Activated T-cell treated with anti-CD3 and anti-CD28 coated beads, Interleukin-2, amount 50 U/mL, for 72 hours (primary cell): ENCODE measurements around the gene KCNH2. TPM values are rescaled to one million over a fixed set of nuclear protein-coding genes. Genes with fewer than 3 reads are reported as not detected.

Source experiments
- ATAC-seq, 2 donors: fragments of 150-1000 bp; cut with Tn5 transposase; replicated peaks in 1 of 2; 2 replicates each; pipeline ENCODE4 v1.10.0; 2021; ENCODE audit warnings: moderate library complexity in 2 of 2, mild to moderate bottlenecking in 1 of 2
- DNase-seq, 2 donors: peaks; one replicate each; pipeline ENCODE4 v3.0.0; 2021 to 2022; ENCODE audit warnings: mixed read lengths in 1 of 2
- H3K27ac Mint-ChIP-seq: one replicate; pipeline ENCODE4 v1.8.0; 2022; ENCODE audit warnings: mild to moderate bottlenecking, moderate library complexity, mixed read lengths
- H3K27me3 Mint-ChIP-seq: one replicate; pipeline ENCODE4 v1.8.0; 2022; ENCODE audit warnings: low read depth, mixed read lengths
- H3K36me3 Mint-ChIP-seq, 2 donors: one replicate each; pipeline ENCODE4 v1.8.0; 2022; ENCODE audit warnings: mixed read lengths in 2 of 2, mild to moderate bottlenecking in 1 of 2; ENCODE audit not compliant: insufficient read depth in 2 of 2
- H3K4me1 Mint-ChIP-seq: one replicate; pipeline ENCODE4 v1.8.0; 2022; ENCODE audit warnings: low read depth, mixed read lengths
- H3K4me3 Mint-ChIP-seq, 2 donors: one replicate each; pipeline ENCODE4 v1.8.0; 2022; ENCODE audit warnings: mild to moderate bottlenecking in 2 of 2, mixed read lengths in 2 of 2, moderate library complexity in 2 of 2
- H3K9me3 Mint-ChIP-seq, 2 donors: one replicate each; pipeline ENCODE4 v1.8.0; 2022; ENCODE audit warnings: mixed read lengths in 2 of 2
- total RNA-seq, 2 donors: library from RNA; stranded (reverse); gene quantifications; one replicate each; pipeline ENCODE4 v1.2.3, GENCODE V29; 2022

KCNH2 gene
- total RNA-seq, 2 donors from 2014 or later: 0.72 to 0.77 TPM

DNA sequence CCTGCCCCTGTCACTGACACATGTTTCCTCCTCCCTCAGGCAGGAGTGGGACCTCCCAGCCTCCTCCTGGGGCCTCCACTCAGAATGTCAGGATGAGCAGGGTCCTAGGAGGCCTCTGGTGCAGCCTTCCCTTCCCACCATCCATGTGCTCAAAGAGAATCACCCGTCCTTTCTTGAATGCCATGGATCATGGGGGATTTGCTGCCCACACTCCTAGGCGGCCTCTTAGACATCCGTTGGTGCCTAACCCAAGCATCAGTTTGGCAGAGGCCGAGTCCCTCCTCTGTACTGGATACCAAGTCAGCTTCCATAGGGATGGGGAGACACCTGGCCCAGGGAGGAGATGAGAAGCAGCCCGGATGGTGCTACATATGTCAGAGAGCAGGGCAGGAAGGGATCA is 19.7 kb upstream of the KCNH2 start:
- no peak for ATAC-seq
- Mint-ChIP-seq H3K4me3 (no peak overlapping the region), H3K4me1 (peaks cover 12% of the 10 kb centered on the region), H3K27me3 (no peaks in the 10 kb centered on the region), H3K27ac (no peak overlapping the region), H3K36me3 (no peaks in the 10 kb centered on the region), H3K9me3 (no peaks in the 10 kb centered on the region)
- no peak for DNase-seq

- Mint-ChIP-seq H3K36me3 (peaks cover 0 to 1% of the 10 kb centered on the region in 2 donors), H3K4me3 (peak overlapping the region in 1 of 2 donors; percentile 67), H3K27ac (no peak overlapping the region), H3K9me3 (peaks cover 0 to 2% of the 10 kb centered on the region in 2 donors), H3K27me3 (no peaks in the 10 kb centered on the region), H3K4me1 (peaks cover 12% of the 10 kb centered on the region)
- DNase-seq (no peak), ATAC-seq (no peak)
These were observed 19.0 kb upstream of the KCNH2 start for GRCh38 chr7:150997075-150997511.

GRCh38 chr7:150996376-150997074 is 18.4 kb upstream of the KCNH2 start:
- Mint-ChIP-seq H3K4me3 (peak overlapping the region; percentile 27 to 67), H3K27me3 (no peaks in the 10 kb centered on the region), H3K4me1 (peaks cover 12% of the 10 kb centered on the region), H3K9me3 (peaks cover 0 to 2% of the 10 kb centered on the region in 2 donors), H3K36me3 (peaks cover 0 to 1% of the 10 kb centered on the region in 2 donors), H3K27ac (no peak overlapping the region)
- no peak for ATAC-seq
- DNase-seq: no peak

- DNase-seq (no peak), ATAC-seq (no peak)
- Mint-ChIP-seq H3K36me3 (peaks cover 9 to 12% of the 10 kb centered on the region in 2 donors), H3K4me3 (peak overlapping the region; percentile 22 to 34), H3K27me3 (no peaks in the 10 kb centered on the region), H3K27ac (no peak overlapping the region), H3K4me1 (peaks cover 12% of the 10 kb centered on the region), H3K9me3 (peaks cover 8 to 11% of the 10 kb centered on the region in 2 donors)
These were observed 16.9 kb upstream of the KCNH2 start for GRCh38 chr7:150994838-150995510.

DNA sequence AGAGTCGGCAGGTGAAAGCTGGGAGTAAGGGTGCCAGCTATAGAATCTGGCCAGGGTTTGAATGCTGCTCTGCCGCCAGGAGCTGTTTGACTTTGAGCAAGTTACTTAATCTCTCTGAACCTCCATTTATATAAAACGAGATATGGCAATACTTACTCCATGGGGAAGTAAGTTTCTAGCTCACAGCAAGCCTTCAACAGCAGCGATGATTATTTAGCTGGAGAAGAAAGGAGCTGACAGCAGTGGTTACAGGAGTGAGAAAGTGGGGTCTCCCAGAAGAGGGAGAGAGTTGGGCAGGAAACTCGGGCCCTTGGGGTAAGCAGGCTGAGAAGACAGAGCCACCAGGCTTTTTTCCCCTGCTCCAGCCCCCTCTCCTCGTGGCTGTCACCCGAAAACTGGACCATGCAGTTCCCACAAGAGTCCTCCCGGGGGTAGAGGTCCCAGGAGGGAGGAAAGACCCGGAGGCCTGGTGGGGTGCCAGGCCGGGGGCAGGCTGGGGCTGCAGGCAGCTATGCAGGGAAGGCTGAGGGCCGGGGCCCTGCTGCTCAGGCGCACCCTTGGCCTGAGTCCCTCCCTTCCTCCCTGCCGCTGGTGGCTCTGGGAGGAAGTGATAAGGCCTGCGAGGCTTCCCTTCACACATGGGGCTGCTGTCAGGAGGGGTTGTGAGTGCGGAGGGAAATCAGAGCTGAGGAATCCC is 16.2 kb upstream of the KCNH2 start:
- H3K36me3 Mint-ChIP-seq: peaks cover 10 to 13% of the 10 kb centered on the region in 2 donors
- ATAC-seq (peak; percentile 46 to 74), DNase-seq (no peak)
- H3K4me1 Mint-ChIP-seq: peaks cover 12% of the 10 kb centered on the region
- no peaks in the 10 kb centered on the region for H3K27me3 Mint-ChIP-seq
- peaks cover 8 to 12% of the 10 kb centered on the region in 2 donors for H3K9me3 Mint-ChIP-seq
- peak overlapping the region; percentile 22 to 34 for H3K4me3 Mint-ChIP-seq
- H3K27ac Mint-ChIP-seq: no peak overlapping the region

DNA sequence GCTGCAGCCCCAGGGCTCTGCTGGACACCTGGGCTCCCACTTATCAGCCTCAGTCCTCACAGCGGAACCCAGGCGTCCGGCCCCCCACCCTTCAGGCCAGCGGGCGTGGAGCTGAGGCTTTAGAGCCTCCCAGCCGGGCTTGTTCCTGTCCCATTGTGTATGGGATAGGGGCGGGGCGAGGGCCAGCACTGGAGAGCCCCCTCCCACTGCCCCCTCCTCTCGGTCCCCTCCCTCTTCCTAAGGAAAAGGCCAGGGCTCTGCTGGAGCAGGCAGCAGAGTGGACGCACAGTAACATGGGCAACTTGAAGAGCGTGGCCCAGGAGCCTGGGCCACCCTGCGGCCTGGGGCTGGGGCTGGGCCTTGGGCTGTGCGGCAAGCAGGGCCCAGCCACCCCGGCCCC is 15.4 kb upstream of the KCNH2 start:
- DNase-seq (no peak), ATAC-seq (no peak)
- Mint-ChIP-seq H3K36me3 (peaks cover 10 to 13% of the 10 kb centered on the region in 2 donors), H3K27ac (no peak overlapping the region), H3K4me1 (peaks cover 15% of the 10 kb centered on the region), H3K4me3 (no peak overlapping the region), H3K27me3 (no peaks in the 10 kb centered on the region), H3K9me3 (peaks cover 8 to 12% of the 10 kb centered on the region in 2 donors)

DNA sequence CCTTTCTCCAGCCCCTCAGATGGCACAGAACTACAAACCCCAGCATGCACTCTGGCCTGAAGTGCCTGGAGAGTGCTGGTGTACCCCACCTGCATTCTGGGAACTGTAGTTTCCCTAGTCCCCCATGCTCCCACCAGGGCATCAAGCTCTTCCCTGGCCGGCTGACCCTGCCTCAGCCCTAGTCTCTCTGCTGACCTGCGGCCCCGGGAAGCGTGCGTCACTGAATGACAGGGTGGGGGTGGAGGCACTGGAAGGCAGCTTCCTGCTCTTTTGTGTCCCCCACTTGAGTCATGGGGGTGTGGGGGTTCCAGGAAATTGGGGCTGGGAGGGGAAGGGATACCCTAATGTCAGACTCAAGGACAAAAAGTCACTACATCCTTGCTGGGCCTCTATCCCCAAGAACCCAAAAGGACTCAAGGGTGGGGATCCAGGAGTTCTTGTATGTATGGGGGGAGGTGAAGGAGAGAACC is 14.7 kb upstream of the KCNH2 start:
- Mint-ChIP-seq H3K27me3 (peaks cover 6% of the 10 kb centered on the region), H3K4me3 (no peak overlapping the region), H3K9me3 (peaks cover 8 to 12% of the 10 kb centered on the region in 2 donors), H3K27ac (no peak overlapping the region), H3K36me3 (peaks cover 10 to 13% of the 10 kb centered on the region in 2 donors), H3K4me1 (peaks cover 21% of the 10 kb centered on the region)
- ATAC-seq (peak; percentile 39 to 50), DNase-seq (no peak)

DNA sequence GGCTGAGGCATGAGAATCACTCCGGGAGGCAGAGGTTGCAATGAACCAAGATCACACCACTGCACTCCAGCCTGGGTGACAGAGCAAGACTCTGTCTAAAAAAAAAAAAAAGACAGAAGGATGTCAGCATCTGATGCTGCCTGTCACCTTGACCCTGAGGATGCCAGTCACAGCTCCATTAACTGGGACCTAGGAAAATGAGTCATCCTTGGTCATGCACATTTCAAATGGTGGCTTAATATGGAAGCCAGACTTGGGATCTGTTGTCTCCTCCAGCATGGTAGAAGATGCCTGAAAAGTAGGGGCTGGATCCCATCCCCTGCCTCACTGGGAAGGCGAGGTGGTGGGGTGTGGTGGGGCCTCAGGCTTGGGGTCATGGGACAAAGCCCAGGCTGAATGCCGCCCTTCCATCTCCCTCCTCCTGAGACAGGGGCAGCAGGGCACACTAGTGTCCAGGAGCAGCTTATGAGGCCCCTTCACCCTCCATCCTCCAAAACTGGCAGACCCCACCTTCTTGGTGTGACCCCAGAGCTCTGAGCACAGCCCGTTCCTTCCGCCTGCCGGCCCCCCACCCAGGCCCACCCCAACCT is 14.0 kb upstream of the KCNH2 start:
- Mint-ChIP-seq H3K27me3 (peaks cover 6% of the 10 kb centered on the region), H3K9me3 (peaks cover 8 to 12% of the 10 kb centered on the region in 2 donors), H3K36me3 (peaks cover 10 to 13% of the 10 kb centered on the region in 2 donors), H3K4me3 (no peak overlapping the region), H3K27ac (no peak overlapping the region), H3K4me1 (peaks cover 18% of the 10 kb centered on the region)
- ATAC-seq: no peak
- DNase-seq: no peak

DNA sequence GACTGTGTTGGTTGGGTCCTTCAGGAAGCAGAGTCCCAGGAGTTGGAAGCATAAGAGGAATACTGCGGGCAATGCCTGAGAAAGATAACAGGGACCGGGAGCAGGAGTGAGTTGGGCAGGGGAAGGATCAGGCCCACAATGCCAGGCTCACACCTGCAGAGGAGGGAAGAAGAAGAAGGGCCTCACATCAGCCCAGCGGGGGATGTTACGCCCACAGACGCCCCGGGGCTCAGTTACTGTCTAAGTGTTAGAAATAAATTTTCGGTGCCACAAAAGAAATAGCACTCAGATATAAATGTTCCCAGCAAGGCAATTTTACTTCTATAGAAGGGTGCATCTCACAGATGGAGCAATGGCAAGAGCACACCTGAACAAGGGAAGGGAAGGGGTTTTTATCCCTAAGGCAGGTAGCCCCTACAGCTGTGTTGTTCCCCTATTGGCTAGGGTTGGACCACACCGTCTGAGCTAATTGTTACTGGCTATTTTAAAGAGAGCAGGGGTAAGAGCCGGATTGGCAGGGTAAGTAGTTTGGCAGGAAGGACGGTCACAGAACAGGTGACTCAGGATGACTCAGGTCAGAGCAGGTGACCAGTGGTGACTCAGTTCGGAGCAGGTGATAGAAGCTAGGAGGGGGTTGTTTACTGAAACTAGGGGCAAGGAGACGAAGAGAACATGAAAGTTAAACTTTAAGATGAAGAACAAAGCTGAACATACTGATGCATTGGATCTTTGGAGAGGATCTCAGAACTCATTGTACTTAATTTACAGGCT is 12.5 kb upstream of the KCNH2 start, which contains the start of gene NOS3:
NOS3 (plus strand) TSS at position 602 of the 771 bp plus-strand sequence. CDS start 2,787 bp downstream, outside the sequence.
- peaks cover 16% of the 10 kb centered on the region for H3K4me1 Mint-ChIP-seq

GRCh38 chr7:150989456-150989855 is 11.3 kb upstream of the KCNH2 start:
- DNase-seq: no peak

More for the DNA sequence above, 12.5 kb upstream of the KCNH2 start, which contains the start of gene NOS3:
- no peak for ATAC-seq
- Mint-ChIP-seq H3K27me3 (peaks cover 6% of the 10 kb centered on the region), H3K27ac (no peak within 1 kb of the TSS), H3K9me3 (peaks cover 8 to 12% of the 10 kb centered on the region in 2 donors), H3K4me3 (no peak within 1 kb of the TSS), H3K36me3 (peaks cover 10 to 13% of the 10 kb centered on the region in 2 donors)
- no peak for DNase-seq

GRCh38 chr7:150988230-150989226 is 10.4 kb upstream of the KCNH2 start:
- DNase-seq (peak; percentile 73 to 77), ATAC-seq (peak; percentile 71 to 74)
- Mint-ChIP-seq H3K4me1 (peaks cover 16% of the 10 kb centered on the region), H3K4me3 (peak overlapping the region; percentile 3 to 58), H3K36me3 (peaks cover 10 to 13% of the 10 kb centered on the region in 2 donors), H3K27ac (no peak overlapping the region), H3K27me3 (peaks cover 6% of the 10 kb centered on the region), H3K9me3 (peaks cover 8 to 12% of the 10 kb centered on the region in 2 donors)

More at GRCh38 chr7:150989456-150989855, 11.3 kb upstream of the KCNH2 start:
- H3K4me1 Mint-ChIP-seq: peaks cover 16% of the 10 kb centered on the region
- H3K36me3 Mint-ChIP-seq: peaks cover 10 to 13% of the 10 kb centered on the region in 2 donors
- ATAC-seq: no peak
- H3K27ac Mint-ChIP-seq: no peak overlapping the region
- H3K27me3 Mint-ChIP-seq: peaks cover 6% of the 10 kb centered on the region
- H3K4me3 Mint-ChIP-seq: no peak overlapping the region
- peaks cover 8 to 12% of the 10 kb centered on the region in 2 donors for H3K9me3 Mint-ChIP-seq
